HUDEP-2 (cell line): ENCODE results near the gene ZNF529.
A peak's percentile ranks its signal among the peaks of the same experiment; 100 is the strongest.
"Not testable (repeated sequence)": the region's sequence is repeated elsewhere in the genome, so short reads cannot be mapped to it uniquely, and the experiment has no call there.

Experiments
- DNase-seq, 76 experiments: peaks; one replicate each; lab custom pipeline; 2025; ENCODE audit not compliant: unreplicated experiment in 76 of 76; lab: John Stamatoyannopoulos, UW

ZNF529 gene

DNA sequence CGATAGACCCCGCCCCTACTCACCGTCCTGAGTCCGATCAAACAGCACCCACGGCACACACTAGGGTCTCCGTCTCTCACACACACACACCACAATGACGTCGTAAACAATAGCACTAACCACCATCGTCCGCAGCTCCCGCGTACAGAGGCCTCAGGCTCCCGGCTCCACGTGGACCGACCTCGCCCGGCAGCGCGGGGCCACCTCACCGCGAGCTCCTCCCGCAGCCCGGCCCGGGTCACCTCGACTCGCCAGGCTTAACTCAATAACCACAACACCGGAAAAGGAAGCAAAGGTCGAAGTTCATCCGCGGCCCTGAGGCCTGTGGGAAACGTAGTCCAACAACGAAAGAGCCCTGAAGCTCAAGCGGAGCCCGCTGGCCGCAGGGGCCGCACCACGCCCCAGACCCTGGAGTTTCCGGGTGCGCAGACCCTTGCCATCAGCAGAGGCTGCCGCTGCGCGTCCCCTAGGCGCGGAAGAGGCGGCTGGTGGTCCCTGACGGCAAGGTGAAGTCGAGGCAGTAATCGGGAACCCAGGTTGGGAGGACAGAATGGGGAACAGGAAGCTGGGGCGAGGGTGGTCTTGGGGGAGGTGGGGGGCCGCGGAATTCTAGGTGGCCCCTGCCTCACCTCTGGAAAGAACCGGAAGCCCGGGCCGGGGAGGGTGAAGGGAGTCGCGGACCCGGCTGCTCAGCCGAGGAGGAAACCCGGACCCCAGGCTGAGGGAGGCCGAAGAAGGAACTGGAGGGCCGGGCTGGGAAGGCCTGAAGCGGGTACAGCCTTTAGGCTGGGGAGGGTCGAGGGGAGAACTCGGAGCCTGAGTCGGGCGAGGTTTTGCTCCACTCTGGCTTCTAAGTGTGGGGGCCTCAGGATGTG, at the start of gene ZNF529:
TSS of gene ZNF529 (minus strand) at position 273 of the 875 bp plus-strand sequence. CDS start 946 bp downstream, outside the sequence.
- DNase-seq, result peak in 75 of 76 experiments; percentile 54 to 95 (median 84)

GRCh38 chr19:36605877-36606478, 32.9 kb upstream of the ZNF529 start:
- peak in 4 of 76 experiments; percentile 23 to 43 (median 29) for DNase-seq

GRCh38 chr19:36605101-36605876, 32.2 kb upstream of the ZNF529 start, which contains the start of gene ZNF382:
ZNF382 (plus strand) TSS chr19:36605313; CDS start chr19:36609915, 4,602 bp downstream.
- DNase-seq, result peak in 70 of 76 experiments; percentile 12 to 96 (median 67)

GRCh38 chr19:36604656-36605100, 31.6 kb upstream of the ZNF529 start:
- DNase-seq, result peak in 74 of 76 experiments; percentile 15 to 92 (median 78)

GRCh38 chr19:36602681-36603080, 29.6 kb upstream of the ZNF529 start:
- not testable (repeated sequence) for DNase-seq

GRCh38 chr19:36579255-36579654, 6.2 kb upstream of the ZNF529 start:
- DNase-seq, result no peak

GRCh38 chr19:36577271-36577996, 4.3 kb upstream of the ZNF529 start:
- no peak for DNase-seq

DNA sequence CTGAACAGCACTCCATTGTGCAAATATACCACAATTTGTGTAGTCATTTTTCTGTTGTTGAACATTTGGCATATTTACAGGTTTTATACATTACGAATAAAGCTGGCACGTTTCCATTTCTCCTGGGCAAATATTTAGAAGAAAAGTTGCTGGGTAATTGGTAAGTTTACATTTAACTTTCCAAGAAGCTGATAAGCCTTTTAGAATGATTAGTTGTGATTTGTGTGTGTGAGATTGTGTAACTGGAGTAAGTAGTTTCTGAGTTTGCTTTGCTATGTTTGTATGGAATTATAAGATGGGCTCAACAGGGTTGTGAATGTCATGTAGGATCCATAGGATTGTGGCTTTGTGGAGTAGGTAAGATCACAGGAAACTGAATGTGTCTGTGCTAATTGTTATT, 1.6 kb upstream of the ZNF529 start:
- DNase-seq, result peak in 1 of 76 experiments; percentile 6

- peak in 19 of 76 experiments; percentile 1 to 53 (median 24) for DNase-seq
These were observed 1.0 kb upstream of the ZNF529 start for GRCh38 chr19:36573895-36574720.

DNA sequence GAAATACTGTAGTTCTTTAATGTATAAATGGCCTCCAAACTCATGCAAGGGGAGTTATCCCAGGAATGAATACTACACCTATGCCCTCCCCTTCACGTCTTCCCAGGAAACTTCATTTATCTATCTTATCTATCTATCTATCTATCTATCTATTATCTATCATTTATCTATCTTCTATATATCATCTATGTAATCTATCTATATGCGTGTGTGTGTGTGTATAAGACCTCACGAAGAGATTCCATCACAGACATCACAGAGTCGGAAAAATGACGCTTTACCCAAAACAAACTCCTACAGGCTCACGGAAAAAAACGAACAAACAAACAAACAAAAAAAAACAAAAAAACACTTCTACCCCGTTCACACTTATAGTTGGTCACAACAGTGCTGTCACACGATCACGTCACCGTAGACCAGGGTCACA, 486 bp downstream of the ZNF529 start:
- DNase-seq, result peak in 1 of 76 experiments; percentile 55

DNA sequence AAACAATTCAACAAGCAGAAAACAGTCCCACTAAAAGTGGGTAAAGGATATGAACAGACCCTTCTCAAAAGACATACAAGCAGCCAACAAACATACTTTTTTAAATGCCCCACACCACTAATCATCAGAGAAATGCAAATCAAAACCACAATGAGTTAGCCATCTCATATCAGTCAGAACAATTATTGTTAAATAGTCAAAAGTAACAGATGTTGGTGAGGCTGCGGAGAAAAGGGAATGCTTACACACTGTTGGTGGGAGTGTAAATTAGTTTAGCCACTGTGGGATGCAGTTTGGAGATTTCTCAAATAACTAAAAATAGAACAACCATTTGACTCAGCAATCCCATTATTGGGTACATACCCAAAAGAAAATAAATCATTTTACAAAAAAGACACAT, 8.7 kb downstream of the ZNF529 start:
- DNase-seq, result no peak

DNA sequence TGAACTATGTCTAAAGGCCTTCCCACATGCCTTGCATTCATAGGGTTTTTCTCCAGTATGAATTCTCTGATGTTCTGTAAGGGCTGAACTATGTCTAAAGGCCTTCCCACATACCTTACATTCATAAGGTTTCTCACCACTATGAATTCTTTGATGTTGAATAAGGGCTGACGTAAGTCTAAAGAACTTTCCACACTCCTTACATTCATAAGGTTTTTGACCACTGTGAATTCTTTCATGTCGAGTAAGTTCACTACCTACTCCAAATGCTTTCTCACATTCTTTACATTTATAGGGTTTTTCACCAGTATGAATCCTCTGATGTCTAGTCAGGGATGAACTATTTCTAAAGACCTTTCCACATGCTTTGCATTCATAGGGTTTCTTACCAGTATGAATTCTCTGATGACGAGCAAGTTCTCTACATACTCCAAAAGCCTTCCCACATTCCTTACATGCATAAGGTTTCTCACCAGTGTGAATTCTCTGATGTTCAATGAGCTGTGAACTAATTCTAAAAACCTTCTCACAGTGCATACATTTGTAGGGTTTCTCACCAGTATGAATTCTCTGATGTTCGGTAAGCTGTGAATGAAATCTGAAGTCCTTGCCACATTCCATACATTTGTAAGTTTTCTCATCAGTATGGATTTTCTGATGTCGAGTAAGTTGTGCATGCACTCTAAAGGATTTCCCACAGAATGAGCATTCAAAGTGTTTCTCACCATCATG, 25.9 kb downstream of the ZNF529 start:
- peak in 1 of 76 experiments; percentile 3 for DNase-seq

DNA sequence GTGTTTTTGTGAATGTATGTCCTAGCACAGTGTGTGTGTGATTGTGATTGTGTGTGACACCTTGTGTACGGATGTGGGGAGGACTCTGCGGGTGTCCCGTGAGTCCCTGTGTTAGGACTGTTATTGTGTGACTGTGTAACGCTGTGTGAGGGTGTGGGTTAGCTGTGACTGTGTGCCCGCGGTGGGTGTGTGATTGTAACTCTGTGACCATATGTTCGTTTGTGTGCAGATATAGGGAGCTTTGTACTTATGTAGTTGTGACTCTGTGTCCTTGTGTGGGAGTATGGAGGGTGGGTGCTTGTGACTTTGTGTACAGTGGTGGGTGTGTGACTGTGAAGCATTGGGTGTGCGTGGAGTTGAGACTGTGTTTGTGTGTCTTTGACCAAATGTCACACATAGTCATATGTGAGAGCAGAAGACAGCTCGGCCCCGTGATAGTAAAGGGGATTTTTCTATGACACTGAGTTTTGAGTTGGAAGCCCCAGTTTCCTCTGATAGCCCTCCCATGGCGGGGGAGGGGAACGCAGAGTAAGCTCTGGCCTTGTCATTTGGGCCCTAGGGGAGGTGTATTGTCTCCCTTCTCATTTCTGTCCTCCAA, 44.1 kb downstream of the ZNF529 start:
- peak in 18 of 76 experiments; percentile 2 to 73 (median 34) for DNase-seq

DNA sequence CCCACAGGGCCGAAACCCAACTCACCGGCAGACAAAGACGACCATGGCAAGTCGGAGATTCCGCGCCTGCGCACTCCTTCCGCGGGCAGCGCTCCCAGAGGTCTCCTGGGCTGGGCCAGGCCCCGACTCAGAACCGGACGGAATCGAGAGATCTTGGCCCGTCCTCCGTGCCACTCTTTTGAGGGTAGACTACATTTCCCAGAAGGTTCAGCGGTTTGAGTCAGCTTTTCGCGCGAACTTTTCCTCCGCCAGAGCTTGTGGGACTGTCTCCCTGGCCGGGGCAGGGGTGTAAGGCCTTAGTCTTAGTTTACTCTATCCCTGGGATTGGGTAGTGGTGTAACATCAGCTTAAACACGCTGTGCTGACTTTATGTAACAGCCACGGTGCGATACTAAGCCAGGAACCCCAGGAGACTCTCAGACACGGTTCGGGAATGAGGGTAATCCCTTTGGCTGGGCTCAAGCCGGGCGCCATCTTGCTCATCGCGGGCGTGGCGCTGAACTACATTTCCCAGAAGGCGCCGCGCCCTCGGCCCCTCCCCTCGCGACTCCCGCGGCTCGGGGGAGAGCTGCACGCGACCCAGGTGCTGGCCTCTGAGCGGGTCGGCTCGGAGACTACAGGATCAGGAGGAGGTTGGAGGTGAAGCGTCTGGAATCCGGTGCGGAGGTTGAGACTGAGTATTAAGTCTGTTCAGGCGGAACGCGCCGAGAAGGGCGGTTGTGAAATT, 44.7 kb downstream of the ZNF529 start, which contains the start of gene ZNF260:
TSS of gene ZNF260 (minus strand) at position 78 of the 727 bp plus-strand sequence. CDS start 13,033 bp downstream, outside the sequence.
- peak; percentile 75 to 99 (median 96) for DNase-seq

DNA sequence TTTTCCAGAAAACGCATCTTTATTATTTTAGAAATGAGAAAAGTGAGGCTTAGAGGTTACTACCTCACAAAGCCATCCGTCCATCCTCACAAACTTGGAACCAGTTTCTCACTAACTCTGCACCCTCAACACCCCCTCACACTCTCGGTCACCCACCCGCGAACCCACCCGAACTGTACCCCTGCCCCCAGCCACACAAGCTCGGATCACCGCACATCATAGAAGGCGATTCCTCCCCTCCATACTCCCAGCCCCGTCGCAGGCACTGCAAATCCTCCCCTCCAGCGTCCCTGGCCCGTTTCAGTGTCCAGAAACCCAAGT, 45.3 kb downstream of the ZNF529 start:
- DNase-seq, result no peak

DNA sequence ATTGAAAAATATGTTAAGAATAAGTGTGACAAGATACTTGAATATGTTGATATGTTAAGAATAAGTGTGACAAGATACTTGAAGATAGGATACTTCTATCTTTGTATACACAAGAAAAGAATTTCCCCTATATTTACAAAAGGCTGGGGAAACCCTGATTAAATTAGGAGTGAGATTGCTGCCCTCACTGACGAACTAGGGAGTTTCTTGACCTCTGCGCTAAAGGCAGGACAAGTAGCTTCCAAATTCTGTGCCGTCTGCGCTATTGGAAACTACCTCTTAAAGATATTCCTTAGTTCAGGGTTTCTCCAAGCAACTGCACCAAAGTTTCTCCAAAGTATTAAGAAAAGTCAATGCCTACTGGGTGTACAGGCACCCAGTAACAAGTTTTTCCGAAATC, 45.8 kb downstream of the ZNF529 start:
- DNase-seq, result peak in 4 of 76 experiments; percentile 2 to 14 (median 5)

DNA sequence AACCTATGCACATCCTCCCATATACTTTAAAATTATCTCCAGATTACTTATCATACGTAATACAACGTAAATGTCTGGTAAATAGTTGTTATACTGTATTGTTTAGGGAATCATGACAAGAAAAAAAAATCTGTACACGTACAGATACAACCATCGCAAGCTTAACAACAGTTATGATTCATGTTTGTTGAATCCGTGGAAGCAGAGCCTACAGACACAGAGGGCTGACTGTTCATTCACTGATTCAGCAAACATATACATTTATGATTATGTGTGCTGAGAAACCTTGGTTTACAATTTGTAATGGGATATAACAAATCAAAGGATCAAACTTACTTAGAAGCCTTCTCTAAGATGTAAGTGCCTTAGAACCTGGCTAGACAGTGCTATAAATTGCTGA, 46.5 kb downstream of the ZNF529 start:
- DNase-seq, result no peak
